ENCODE measurements around the gene SCN5A.

SCN5A gene

GRCh38 chr3:38649500-38650247 is at the start of gene SCN5A:
Gene SCN5A, minus strand, starts transcription at chr3:38649687. Its CDS starts 16,380 bp downstream, at chr3:38633307.
- TF ChIP-seq JUND (IDR thresholded peaks at IDR 0.05; ENCODE audit: low read depth): no peak
- peak in 1 of 2 experiments; percentile 67 for DNase-seq (ENCODE audit: low read depth in 1 of 2, low spot score in 1 of 2)
- in situ Hi-C loops (cut with HindIII; ENCODE audit: low pct_unique_long_range_greater_than_20kb, low sequenced_read_pairs): no loop called here

GRCh38 chr3:38698760-38699159 is 49.3 kb upstream of the SCN5A start:
- no peak for TF ChIP-seq JUND (IDR thresholded peaks at IDR 0.05; ENCODE audit: low read depth)
- in situ Hi-C loops (cut with HindIII; ENCODE audit: low pct_unique_long_range_greater_than_20kb, low sequenced_read_pairs): no loop called here
- DNase-seq (ENCODE audit: low read depth in 1 of 2, low spot score in 1 of 2): no peak

GRCh38 chr3:38698061-38698460 is 48.6 kb upstream of the SCN5A start:
- in situ Hi-C loops (cut with HindIII; ENCODE audit: low pct_unique_long_range_greater_than_20kb, low sequenced_read_pairs): no loop called here
- DNase-seq (ENCODE audit: low read depth in 1 of 2, low spot score in 1 of 2): no peak
- no peak for TF ChIP-seq JUND (IDR thresholded peaks at IDR 0.05; ENCODE audit: low read depth)

GRCh38 chr3:38696034-38696433 is 46.5 kb upstream of the SCN5A start:
- no peak for DNase-seq (ENCODE audit: low read depth in 1 of 2, low spot score in 1 of 2)
- in situ Hi-C loops (cut with HindIII; ENCODE audit: low pct_unique_long_range_greater_than_20kb, low sequenced_read_pairs): no loop called here
- TF ChIP-seq JUND (IDR thresholded peaks at IDR 0.05; ENCODE audit: low read depth): no peak

GRCh38 chr3:38690185-38690584 is 40.7 kb upstream of the SCN5A start:
- TF ChIP-seq JUND (IDR thresholded peaks at IDR 0.05; ENCODE audit: low read depth): no peak
- no peak for DNase-seq (ENCODE audit: low read depth in 1 of 2, low spot score in 1 of 2)
- in situ Hi-C loops (cut with HindIII; ENCODE audit: low pct_unique_long_range_greater_than_20kb, low sequenced_read_pairs): no loop called here

- TF ChIP-seq JUND (IDR thresholded peaks at IDR 0.05; ENCODE audit: low read depth): no peak
- DNase-seq (ENCODE audit: low read depth in 1 of 2, low spot score in 1 of 2): no peak
- in situ Hi-C loops (cut with HindIII; ENCODE audit: low pct_unique_long_range_greater_than_20kb, low sequenced_read_pairs): no loop called here
Measured at GRCh38 chr3:38689774-38690173, 40.3 kb upstream of the SCN5A start.

GRCh38 chr3:38689346-38689745 is 39.9 kb upstream of the SCN5A start:
- in situ Hi-C loops (cut with HindIII; ENCODE audit: low pct_unique_long_range_greater_than_20kb, low sequenced_read_pairs): no loop called here
- no peak for DNase-seq (ENCODE audit: low read depth in 1 of 2, low spot score in 1 of 2)
- no peak for TF ChIP-seq JUND (IDR thresholded peaks at IDR 0.05; ENCODE audit: low read depth)

- in situ Hi-C loops (cut with HindIII; ENCODE audit: low pct_unique_long_range_greater_than_20kb, low sequenced_read_pairs): no loop called here
- no peak for DNase-seq (ENCODE audit: low read depth in 1 of 2, low spot score in 1 of 2)
- TF ChIP-seq JUND (IDR thresholded peaks at IDR 0.05; ENCODE audit: low read depth): no peak
Measured at GRCh38 chr3:38687321-38687720, 37.8 kb upstream of the SCN5A start.

- TF ChIP-seq JUND (IDR thresholded peaks at IDR 0.05; ENCODE audit: low read depth): no peak
- DNase-seq (ENCODE audit: low read depth in 1 of 2, low spot score in 1 of 2): no peak
- in situ Hi-C loops (cut with HindIII; ENCODE audit: low pct_unique_long_range_greater_than_20kb, low sequenced_read_pairs): no loop called here
Measured at GRCh38 chr3:38684546-38684945, 35.1 kb upstream of the SCN5A start.

- no peak for TF ChIP-seq JUND (IDR thresholded peaks at IDR 0.05; ENCODE audit: low read depth)
- no peak for DNase-seq (ENCODE audit: low read depth in 1 of 2, low spot score in 1 of 2)
- in situ Hi-C loops (cut with HindIII; ENCODE audit: low pct_unique_long_range_greater_than_20kb, low sequenced_read_pairs): no loop called here
Measured at GRCh38 chr3:38669668-38670067, 20.2 kb upstream of the SCN5A start.

- in situ Hi-C loops (cut with HindIII; ENCODE audit: low pct_unique_long_range_greater_than_20kb, low sequenced_read_pairs): no loop called here
- DNase-seq (ENCODE audit: low read depth in 1 of 2, low spot score in 1 of 2): peak in 1 of 2 experiments; percentile 82
Measured at GRCh38 chr3:38662544-38662943, 13.1 kb upstream of the SCN5A start.

GRCh38 chr3:38658841-38659240 is 9.4 kb upstream of the SCN5A start:
- DNase-seq (ENCODE audit: low read depth in 1 of 2, low spot score in 1 of 2): no peak
- in situ Hi-C loops (cut with HindIII; ENCODE audit: low pct_unique_long_range_greater_than_20kb, low sequenced_read_pairs): no loop called here

More at GRCh38 chr3:38662544-38662943, 13.1 kb upstream of the SCN5A start:
- TF ChIP-seq JUND (IDR thresholded peaks at IDR 0.05; ENCODE audit: low read depth): no peak

GRCh38 chr3:38657369-38657768 is 7.9 kb upstream of the SCN5A start:
- DNase-seq (ENCODE audit: low read depth in 1 of 2, low spot score in 1 of 2): no peak
- in situ Hi-C loops (cut with HindIII; ENCODE audit: low pct_unique_long_range_greater_than_20kb, low sequenced_read_pairs): no loop called here
- no peak for TF ChIP-seq JUND (IDR thresholded peaks at IDR 0.05; ENCODE audit: low read depth)

More at GRCh38 chr3:38658841-38659240, 9.4 kb upstream of the SCN5A start:
- no peak for TF ChIP-seq JUND (IDR thresholded peaks at IDR 0.05; ENCODE audit: low read depth)

All from T47D (cell line).